GM21390 (cell line): ENCODE measurements around the gene FOXI2.

Experiments used
- ATAC-seq: cut with Tn5 transposase; IDR thresholded peaks from one replicate; pipeline ENCODE4 v1.9.1; 2021; ENCODE audit not compliant: unreplicated experiment

FOXI2 gene

DNA sequence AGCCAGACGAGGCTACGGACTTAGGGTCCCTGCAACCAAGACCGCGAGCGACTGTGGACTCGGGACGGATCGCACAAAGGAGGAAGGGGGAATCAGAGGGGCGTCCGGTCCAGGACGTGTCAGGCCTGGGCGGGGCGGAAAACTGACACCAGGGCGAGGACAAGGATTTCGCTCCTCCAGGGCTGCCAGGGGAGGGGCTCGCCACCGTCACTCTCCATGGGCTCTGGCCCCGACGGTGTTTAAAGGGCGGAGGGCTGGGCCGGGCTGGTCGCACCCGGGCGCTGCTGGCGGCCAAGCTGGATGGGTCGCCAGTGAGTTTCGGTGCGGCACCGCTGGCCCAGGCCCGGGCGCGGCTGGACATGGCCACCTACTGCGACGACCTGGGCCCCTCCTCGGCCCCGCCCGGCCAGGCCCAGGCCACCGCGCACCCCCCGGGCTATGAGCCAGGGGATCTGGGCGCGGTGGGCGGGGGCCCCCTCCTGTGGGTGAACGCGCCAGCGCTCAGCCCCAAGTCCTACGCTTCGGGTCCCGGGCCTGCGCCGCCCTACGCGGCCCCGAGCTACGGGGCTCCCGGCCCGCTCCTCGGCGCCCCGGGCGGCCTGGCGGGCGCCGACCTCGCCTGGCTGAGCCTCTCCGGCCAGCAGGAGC, at the start of gene FOXI2:
Gene FOXI2, plus strand, starts transcription at position 271 of the 648 bp plus-strand sequence. Its CDS starts 89 bp downstream, at position 360.
- no peak for ATAC-seq

DNA sequence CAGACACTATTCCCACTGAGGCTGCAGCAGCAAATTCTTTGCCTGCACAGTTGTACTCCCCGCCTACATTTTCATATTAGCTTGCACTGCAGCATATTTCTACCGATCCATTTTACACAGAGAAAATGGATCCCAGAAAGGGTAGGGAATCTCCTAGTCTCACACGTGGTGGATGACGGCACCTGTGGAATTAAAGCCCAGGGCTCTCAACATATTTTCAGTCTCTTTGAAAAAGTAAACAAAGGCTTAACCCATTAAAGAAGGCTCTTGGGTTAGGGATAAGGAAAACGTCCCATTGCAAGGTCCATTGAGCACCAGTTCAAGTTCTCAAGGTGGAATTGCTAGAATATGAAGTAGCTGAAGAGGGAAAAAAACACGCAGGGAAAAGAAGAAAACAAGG, 49.4 kb upstream of the FOXI2 start:
- no peak for ATAC-seq

DNA sequence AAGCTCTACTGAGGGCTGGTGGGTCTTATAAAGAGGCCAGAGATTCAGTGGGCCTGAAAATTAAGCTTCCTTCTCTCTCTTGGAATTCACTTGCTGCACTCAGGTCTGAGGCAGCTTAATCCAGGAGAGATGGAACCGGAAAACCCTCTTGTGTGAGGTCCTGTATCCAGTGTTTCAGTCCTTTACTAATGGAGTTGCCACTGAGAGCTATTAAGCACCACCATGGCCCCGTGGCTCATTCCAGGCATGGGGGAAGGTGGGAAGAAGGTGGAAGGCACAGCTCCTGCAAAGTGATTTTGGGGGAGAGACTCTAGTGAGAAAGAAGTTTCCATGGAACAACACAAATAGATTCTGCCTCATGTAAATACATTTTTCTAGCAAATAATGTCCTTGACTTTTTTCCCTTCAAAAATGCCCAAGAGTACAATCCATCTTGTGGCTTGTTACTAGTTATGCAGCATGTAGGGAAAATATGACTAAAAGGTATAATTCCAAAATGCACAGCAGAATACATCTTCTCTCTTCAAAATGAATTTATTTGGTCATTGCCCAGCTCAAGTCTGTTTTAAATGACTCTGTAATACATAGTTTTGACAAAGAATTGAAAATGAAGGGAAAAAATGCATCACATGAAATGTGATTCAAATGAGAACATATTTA, 46.7 kb upstream of the FOXI2 start:
- ATAC-seq, result no peak

DNA sequence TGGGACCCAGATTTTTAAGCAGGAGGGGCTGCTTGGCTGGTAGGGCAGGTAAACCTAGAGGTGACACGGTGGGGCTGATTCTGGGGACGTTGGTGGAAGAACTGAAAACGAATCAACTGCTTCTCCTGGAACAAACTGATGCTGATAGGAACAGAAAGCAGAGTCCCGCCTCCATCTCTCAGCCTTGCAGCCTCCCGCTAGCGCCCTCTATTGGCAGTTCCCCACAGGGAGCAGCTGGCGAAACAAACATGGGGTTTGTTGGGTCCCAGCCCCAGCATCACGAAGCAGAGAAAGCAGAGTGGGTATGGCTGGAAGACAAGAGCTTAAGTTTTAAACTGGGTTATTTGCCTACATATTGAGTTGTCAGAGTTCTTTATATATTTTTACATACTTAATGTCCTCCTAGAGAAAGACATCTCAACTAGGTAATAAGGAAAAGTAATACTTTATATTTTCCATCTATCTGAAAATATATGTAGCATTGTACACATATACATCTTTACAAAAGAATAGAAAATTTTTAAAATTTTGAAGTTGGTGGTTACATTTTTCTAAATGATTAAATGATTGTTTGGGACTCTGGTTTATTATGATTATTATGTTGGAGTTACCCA, 42.3 kb upstream of the FOXI2 start:
- peak; percentile 79 for ATAC-seq

DNA sequence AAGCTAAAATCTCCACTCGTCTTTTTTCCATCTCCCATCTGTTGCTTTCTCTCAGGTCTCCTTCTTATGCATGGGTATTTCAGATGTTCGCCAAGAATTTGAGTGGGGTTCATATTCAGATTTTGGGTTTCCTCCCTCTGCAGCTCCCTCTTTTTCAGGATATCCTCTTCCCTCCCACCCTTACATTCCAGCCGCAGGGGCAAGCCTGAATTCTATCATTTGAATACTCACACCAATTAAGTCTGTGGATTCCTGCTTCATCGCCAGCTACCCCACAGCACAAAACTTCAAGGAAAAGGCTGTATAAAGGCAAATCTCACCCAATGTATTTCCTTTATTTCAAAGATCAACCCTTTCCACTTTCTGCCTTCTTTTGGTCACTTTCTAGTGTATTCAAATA, 41.6 kb upstream of the FOXI2 start:
- no peak for ATAC-seq

DNA sequence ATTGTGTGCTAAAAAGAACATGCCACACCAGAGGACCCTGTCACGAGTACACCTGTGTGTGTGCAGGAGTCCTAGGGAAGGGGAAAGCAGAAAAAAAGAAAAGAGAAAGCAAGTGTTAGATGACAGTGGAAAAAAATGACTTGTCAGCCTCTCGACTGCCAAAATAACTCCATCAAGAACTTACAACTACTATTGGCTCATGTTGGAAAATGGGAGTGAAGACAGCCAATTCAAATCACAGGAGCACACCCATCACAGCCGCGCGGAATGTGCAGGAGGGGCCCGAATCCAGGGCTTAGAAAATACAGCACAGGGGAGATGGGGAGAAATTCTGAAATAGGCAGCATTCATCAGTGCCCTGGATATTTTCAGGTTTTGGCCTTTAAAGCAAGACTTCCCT, 38.1 kb upstream of the FOXI2 start:
- ATAC-seq, result no peak

DNA sequence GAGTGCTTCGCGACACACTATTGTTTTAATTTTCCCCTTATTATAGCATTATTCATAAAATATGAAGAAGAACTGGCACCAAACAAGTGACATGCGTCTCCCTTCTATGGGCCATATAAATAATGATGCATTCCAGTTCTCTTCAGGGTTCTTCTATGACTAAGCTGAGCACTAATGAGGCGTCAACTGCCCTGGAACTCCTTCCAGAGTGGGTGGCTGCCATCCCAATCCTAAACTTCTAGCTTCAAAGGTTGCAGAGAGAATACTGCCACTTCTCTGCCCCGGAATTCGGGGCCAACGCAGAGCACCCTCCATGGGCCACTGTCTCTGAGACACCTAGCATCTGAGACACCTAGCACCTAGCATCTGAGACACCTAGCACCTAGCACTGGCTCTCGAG, 37.7 kb upstream of the FOXI2 start:
- ATAC-seq, result no peak

DNA sequence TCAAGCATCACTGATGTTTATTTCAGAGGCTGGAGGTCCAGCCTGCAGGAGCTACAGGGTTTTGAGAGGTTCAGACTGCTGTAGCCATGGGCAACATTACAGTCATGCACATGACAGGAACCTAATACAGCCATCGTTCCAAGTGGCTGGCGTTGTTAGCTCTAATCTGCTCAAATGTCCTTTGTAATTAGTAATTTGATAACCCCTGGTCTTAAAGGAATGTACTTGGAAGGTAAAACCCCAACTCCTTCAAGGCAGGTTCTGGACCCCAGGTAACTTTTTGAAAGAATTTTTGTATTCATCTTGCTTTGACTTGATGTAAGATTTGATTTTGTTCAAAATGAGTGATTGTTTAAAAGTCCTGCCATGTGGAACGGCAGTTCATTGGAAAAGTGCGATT, 34.7 kb upstream of the FOXI2 start:
- no peak for ATAC-seq

DNA sequence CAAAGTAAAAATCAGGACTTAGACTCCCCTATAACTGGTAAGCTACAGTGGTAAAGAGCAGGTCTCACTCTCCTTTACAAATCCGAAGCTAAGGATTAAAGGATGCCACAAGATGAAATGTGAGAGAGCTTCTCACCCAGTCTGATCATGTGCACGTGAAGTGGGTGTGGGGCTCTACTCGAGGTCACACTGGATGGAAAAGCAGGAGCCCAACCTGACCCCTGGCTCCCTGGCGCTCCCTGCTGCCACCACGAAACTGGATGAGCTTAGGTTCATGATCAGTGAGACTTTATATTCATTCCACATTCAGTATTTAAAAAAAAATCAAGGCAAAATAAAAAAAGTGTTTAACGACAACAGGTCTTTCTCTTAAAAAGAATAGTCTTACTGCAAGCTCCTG, 21.7 kb upstream of the FOXI2 start:
- ATAC-seq, result no peak

DNA sequence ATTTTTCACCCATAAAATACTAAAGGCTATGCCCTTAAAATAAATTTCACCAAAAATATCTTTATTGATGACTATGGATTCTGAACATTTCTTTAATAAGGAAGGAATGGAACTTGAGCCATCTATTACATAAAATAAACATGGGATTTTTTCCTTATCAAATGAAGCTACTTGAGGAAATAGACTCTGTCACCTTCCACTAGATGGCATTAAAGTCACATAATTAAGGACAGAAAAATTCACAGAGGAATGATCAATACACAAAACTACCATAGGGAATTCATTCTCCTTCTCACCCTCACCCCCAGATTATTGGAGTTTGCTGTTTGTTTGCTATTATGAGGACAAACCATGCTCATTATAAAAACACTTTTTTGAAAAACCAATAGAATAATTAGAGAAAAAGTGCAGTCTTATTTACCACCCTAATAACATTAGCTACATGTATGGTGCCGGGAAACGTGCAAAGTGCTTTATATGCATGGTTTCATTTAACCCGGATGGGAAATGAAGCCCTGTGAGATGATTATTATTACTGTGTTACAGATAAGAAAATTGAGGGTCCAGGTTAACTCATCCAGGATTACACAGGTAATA, 21.1 kb upstream of the FOXI2 start:
- no peak for ATAC-seq

DNA sequence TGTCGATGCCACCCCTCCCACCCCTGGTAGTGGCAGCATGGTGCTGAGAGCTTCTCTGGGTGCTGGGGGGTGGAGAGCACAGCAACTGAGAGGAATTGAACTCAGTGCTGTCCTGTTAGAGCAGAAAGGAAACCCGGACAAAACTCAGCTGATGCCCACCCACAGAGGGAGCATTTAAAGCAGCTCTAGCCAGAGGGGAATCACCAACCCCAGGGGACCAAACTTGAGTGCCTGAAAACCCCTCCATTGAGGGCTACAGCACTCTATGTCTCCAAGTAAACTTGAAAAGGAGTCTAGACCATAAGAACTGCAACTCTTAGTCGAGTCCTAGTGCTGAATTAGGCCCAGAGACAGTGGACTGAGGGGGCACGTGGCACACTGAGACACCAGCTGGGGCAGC, 16.8 kb upstream of the FOXI2 start:
- no peak for ATAC-seq

DNA sequence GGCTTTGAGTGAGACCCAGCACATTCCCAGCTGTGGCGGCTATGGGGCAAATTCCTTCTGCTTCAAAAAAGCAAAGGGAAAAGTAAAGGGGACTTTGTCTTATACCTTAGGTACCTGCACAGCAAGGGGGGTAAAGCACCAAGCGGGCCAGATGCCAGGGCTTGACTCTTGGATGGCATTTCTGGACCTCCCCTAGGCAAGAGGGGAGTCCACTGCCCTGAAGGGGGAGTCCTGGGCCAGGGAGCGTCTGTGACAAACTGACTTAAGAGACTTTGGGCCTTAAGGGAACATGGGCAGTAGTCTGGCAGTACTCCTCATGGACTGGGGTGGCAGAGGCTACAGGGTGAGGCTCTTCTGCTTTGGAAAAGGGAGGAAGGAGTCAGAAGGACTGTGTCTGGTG, 16.1 kb upstream of the FOXI2 start:
- ATAC-seq, result no peak

DNA sequence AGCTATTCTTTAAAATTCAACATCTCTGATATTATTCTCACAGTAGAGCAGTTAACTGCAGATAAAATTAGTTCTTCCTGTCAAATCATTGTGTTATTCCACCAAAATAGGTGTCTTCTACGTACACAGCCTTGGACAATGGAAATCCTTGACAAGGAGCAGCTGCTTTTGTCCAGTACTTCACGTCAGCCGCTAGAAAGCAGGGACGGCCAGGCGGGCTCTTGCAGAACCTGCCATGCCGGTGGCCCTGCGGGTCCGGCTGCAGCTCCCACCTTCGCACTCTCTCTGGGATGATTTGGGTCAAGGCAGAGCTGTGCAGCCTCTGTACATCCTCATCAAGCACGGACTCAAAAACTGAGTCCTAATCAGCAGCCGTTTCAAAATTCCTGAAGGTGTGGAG, 2.2 kb upstream of the FOXI2 start:
- ATAC-seq, result no peak

DNA sequence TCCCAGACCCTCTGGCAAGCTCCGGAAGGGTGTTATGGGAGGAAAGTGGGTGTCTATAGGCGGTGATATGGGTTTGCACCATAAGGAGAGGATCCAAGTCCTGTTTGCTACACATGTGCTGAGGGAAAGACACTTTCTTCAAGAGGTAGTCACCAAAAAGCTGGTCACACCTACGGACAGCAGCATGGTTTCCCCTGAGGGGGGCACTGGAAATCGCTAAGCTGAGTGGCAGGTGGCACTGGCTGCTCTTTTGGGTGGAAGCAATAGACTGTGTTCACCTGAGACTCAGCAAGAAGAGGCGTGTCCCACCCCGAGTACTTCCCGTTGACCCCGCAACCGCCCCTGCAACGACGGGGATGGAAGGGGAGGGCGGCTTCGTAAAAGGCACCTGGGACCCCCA, 1.8 kb upstream of the FOXI2 start:
- no peak for ATAC-seq

DNA sequence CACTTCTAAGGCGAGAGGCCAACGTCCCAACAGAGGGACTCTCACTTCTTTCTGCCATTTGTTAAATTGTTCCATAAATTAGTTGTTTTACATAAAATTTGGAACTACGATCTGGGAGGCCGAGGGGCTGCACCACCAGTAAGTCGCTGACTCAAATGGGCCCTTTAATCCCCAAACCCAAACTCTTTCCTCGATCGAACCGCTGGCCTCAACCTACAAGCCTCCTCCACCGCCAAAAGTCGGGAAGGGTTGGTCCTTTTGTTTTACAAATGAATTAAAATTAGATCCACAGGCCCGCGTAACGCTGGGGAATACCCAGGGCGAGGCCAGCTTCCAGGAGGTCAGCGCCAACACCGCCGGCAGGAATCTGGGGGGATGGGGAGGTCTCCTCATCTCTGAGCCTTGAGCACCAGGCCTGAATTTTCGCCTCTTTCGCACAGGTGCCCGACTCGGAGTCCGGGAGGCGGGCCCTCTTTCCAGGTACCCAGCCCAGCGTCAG, 1.2 kb upstream of the FOXI2 start:
- ATAC-seq, result no peak

DNA sequence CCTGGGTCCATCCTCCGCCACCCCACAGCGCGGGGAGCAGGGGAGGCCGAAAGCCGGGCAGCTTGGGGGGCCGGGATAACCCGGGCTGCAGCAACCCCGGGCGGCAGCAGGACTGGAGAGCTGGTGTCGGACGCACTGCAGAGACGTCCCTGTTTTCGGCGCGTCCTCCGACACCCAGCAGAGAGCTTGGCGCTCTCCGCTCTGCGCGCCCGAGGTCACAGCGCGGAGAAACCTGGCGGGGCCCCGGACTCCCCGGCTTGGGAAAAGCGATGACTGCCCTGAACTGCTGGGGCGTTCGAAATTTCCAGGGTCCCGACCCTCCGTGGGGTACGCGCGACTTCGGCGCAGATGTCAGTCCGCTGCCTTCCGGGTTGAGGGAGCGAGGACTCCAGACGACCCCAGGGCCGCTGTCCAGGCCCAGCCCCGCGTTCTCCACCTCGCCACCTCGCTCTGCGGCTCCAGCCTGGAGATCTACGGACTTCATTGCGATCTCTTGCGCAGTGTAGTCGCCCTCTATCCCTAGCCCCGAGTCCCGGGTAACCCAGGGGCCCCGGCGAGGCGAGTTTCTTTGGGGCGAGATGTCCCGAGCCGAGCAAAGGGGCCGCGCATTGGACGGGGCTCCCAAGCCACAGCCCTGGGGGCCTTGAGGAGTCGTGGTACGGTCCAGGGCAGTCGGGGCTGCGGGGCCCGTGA, 617 bp upstream of the FOXI2 start:
- no peak for ATAC-seq

DNA sequence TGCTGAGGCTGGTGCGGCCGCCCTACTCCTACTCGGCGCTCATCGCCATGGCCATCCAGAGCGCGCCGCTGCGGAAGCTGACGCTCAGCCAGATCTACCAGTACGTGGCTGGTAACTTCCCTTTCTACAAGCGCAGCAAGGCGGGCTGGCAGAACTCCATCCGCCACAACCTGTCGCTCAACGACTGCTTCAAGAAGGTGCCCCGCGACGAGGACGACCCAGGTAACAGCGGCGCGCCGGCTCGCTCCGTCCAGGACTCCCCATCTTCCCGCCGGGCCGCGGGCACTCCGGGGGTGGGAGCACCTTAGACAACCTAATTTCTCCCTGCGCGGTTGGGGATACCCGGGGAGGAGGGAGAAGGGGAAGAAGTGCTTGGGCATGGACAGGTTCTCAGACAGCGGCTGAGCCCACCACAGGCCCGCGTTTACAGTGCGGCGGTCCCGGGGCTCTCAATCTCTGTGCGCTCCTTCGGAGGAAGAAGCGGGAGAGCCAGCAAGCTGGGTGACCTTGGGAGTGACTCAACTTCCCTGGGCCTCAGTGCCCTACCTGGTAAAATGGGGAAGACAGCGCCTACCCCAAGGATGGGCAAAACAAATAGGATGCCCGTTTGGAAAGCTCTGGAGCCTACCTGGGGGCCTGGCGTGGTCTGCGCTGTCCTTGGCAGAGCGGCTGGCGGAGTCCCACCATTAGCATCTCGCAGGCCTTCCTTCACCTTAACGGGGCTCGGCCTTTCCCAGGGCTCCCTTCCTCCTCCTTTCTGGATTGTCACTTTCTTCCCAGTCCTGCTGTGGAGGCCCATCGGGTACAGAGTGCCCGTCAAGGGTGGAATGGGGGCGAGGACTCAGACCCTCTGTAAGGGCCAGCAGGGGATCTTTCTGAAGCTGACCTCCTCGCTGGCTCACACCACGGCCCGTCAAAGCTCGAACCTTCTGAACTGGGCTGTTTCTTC, 852 bp downstream of the FOXI2 start:
- ATAC-seq, result no peak

DNA sequence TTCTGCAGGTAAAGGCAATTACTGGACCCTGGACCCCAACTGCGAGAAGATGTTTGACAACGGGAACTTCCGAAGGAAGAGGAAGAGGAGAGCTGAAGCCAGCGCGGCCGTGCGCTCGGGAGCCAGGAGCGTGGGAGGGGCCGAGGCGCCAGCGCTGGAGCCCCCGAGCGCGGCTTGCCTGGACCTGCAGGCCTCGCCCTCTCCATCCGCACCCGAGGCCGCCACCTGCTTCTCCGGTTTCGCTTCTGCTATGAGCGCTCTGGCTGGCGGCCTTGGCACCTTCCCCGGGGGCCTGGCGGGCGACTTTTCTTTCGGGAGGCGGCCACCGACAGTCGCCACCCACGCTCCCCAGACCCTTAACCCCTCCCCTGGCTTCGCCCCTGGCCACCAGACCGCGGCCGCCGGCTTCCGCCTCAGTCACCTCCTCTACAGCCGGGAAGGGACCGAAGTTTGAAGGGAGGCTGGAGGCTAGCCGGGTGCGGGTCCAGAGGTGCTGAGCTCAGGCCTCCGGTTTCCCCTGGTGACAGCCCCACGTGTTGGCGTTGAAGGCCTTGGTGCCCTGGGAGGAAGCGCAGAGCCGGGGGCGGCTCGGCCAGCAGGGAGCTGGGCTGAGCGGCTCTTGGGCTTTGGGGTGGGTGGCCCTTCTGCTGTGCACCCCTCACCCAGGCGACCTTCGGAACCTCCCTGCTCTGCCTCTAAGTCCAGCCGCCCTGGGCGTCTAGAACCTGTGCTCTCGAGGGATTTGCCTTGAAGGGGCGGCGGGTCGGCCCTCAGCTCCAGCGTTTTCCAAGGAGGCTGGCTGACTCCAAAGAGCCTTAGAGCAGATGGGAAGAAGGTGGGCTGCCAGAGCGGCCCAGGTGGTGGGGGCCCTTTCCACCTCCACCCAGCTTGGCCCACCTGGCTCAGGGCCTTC, 1.8 kb downstream of the FOXI2 start:
- no peak for ATAC-seq

DNA sequence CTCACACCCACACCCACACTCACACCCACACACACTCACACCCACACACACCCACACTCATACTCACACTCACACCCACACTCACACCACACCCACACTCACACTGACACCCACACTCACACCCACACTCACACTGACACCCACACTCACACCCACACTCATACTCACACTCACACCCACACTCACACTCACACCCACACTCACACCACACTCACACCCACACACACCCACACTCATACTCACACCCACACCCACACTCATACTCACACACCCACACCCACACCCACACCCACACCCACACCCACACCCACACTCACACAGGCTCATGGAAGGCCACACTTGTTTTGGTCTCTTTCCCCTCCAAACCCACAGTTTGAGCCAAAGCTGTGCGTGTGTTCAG, 2.9 kb downstream of the FOXI2 start:
- no peak for ATAC-seq
